Measurements from ENCODE around the gene WDPCP.
"Not testable (repeated sequence)": the region's sequence is repeated elsewhere in the genome, so short reads cannot be mapped to it uniquely, and the experiment has no call there.

WDPCP gene

DNA sequence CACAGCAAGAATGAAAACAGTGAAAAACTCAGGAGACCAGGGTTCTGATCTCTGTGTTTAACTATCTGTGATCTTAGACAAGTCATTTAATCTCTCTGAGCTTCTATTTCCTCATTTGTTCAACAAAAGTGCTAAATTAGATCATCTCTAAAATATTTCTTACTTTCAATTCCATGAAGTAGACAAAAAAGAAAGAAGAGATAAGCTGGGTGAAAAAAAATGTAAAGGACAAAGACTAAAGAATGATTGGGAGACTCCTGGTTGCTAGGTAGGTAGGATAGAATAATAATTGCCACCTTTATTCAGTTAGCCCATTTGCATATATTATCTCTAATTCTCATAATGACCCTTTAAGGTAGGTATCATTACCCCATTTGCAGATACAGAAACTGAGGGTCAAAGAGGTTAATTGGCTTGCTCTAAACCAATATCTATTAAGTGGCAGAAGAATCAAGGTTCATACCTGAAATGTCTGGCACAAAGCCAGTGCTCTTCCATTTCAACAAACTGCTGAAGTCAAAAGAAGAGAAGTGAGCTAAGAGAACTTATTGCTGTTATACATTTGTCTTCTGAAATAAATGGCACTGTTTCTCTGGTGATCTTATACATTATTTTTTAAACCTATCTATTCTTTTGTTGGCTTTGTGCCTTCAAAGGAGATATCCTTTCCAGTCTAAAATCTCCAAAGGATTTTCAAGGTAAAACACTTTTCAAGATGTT is 395.9 kb downstream of the WDPCP start:
- no peak overlapping the region for H3K4me2 ChIP-seq (ENCODE audit: low read length)
- no peaks in the 10 kb centered on the region for H3K36me3 ChIP-seq (ENCODE audit: insufficient read depth, low read length)
- H3K9me3 ChIP-seq (replicated peaks; ENCODE audit: low read length): no peaks in the 10 kb centered on the region
- no peaks in the 10 kb centered on the region for H3K27me3 ChIP-seq (ENCODE audit: control insufficient read depth, insufficient read depth, low read length)
- H3K4me3 ChIP-seq (ENCODE audit: low read length): no peak overlapping the region
- no peaks in the 10 kb centered on the region for H3K4me1 ChIP-seq (ENCODE audit: control insufficient read depth, insufficient read depth, low read length)
- no peak overlapping the region for H3K9ac ChIP-seq (ENCODE audit: low read depth, low read length)

- H3K27me3 ChIP-seq (ENCODE audit: control insufficient read depth, insufficient read depth, low read length): no peaks in the 10 kb centered on the region
- no peak overlapping the region for H3K9ac ChIP-seq (ENCODE audit: low read depth, low read length)
- peak overlapping the region; percentile 41 for H3K4me3 ChIP-seq (ENCODE audit: low read length)
- no peaks in the 10 kb centered on the region for H3K9me3 ChIP-seq (replicated peaks; ENCODE audit: low read length)
- H3K4me2 ChIP-seq (ENCODE audit: low read length): peak overlapping the region; percentile 67
- H3K4me1 ChIP-seq (ENCODE audit: control insufficient read depth, insufficient read depth, low read length): no peaks in the 10 kb centered on the region
- H3K36me3 ChIP-seq (ENCODE audit: insufficient read depth, low read length): no peaks in the 10 kb centered on the region
Measured at GRCh38 chr2:63189026-63189425, 399.3 kb downstream of the WDPCP start.

- no peaks in the 10 kb centered on the region for H3K36me3 ChIP-seq (ENCODE audit: insufficient read depth, low read length)
- H3K4me1 ChIP-seq (ENCODE audit: control insufficient read depth, insufficient read depth, low read length): no peaks in the 10 kb centered on the region
- no peak overlapping the region for H3K4me3 ChIP-seq (ENCODE audit: low read length)
- H3K4me2 ChIP-seq (ENCODE audit: low read length): no peak overlapping the region
- H3K9ac ChIP-seq (ENCODE audit: low read depth, low read length): no peak overlapping the region
- H3K27me3 ChIP-seq (ENCODE audit: control insufficient read depth, insufficient read depth, low read length): no peaks in the 10 kb centered on the region
- no peaks in the 10 kb centered on the region for H3K9me3 ChIP-seq (replicated peaks; ENCODE audit: low read length)
Measured at GRCh38 chr2:63186331-63186730, 401.9 kb downstream of the WDPCP start.

DNA sequence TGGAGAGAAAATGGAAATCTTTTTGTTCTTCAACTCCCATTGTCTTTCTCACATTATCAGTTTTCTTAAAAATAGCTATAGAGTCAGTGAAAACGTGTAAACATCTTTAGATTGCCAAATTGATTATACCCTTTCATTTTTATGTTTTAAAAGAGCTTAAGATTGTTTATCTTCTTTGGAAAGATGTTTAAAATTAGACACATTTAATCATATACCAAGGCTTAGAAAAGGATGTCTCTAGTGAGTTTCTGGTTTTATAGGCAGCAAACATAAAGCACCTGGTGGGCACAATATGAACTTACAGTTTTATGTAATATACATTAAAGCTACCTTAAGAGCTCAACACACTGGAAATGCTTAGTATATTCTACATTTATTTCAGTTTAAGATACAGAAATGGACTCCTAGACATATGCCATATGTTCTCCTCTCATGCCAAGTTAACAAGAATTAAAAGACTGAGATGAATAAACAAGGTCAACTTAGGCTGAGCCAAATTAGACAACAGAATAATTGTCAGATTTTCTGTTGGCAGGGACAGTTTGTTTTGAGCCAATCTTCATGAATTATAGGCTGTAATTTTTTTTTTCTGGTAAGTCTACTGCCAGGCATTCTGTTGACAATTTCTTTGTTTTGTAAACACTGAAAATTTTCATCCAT is 425.0 kb downstream of the WDPCP start:
- Histone ChIP-seq H3K9ac (ENCODE audit: low read depth, low read length) (no peak overlapping the region), H3K4me2 (ENCODE audit: low read length) (no peak overlapping the region), H3K4me1 (ENCODE audit: control insufficient read depth, insufficient read depth, low read length) (no peaks in the 10 kb centered on the region), H3K9me3 (replicated peaks; ENCODE audit: low read length) (no peaks in the 10 kb centered on the region), H3K27me3 (ENCODE audit: control insufficient read depth, insufficient read depth, low read length) (no peaks in the 10 kb centered on the region), H3K36me3 (ENCODE audit: insufficient read depth, low read length) (no peaks in the 10 kb centered on the region), H3K4me3 (ENCODE audit: low read length) (no peak overlapping the region)

DNA sequence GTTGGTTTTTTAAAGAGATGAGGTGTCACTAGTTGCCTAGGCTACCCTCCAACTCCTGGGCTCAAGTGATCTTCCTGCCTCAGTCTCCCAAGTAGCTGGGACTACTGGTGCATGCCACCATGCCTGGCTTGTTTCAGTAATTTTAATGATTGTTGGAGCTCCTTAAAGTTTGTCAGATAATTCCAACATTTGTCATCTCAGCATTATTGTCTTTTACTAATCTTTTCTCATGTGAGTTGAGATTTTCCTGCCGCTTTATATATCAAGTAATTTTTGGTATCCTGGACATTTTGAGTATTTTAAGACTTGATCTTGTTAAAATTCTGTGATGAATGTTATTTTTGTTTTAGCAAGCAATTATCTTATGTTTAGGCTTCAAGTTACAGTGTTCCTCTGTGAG is 429.0 kb downstream of the WDPCP start:
- H3K4me3 ChIP-seq (ENCODE audit: low read length): no peak overlapping the region
- H3K9me3 ChIP-seq (replicated peaks; ENCODE audit: low read length): no peaks in the 10 kb centered on the region
- no peak overlapping the region for H3K4me2 ChIP-seq (ENCODE audit: low read length)
- H3K9ac ChIP-seq (ENCODE audit: low read depth, low read length): no peak overlapping the region
- no peaks in the 10 kb centered on the region for H3K27me3 ChIP-seq (ENCODE audit: control insufficient read depth, insufficient read depth, low read length)
- H3K4me1 ChIP-seq (ENCODE audit: control insufficient read depth, insufficient read depth, low read length): no peaks in the 10 kb centered on the region
- H3K36me3 ChIP-seq (ENCODE audit: insufficient read depth, low read length): no peaks in the 10 kb centered on the region

GRCh38 chr2:63136683-63137082 is 451.6 kb downstream of the WDPCP start:
- not testable (repeated sequence) for H3K9me3 ChIP-seq (replicated peaks; ENCODE audit: low read length); H3K4me3 ChIP-seq (ENCODE audit: low read length); H3K9ac ChIP-seq (ENCODE audit: low read depth, low read length); H3K27me3 ChIP-seq (ENCODE audit: control insufficient read depth, insufficient read depth, low read length); H3K36me3 ChIP-seq (ENCODE audit: insufficient read depth, low read length); H3K4me2 ChIP-seq (ENCODE audit: low read length); H3K4me1 ChIP-seq (ENCODE audit: control insufficient read depth, insufficient read depth, low read length)

- Histone ChIP-seq H3K36me3 (ENCODE audit: insufficient read depth, low read length) (no peaks in the 10 kb centered on the region), H3K4me2 (ENCODE audit: low read length) (no peak overlapping the region), H3K9ac (ENCODE audit: low read depth, low read length) (no peak overlapping the region), H3K27me3 (ENCODE audit: control insufficient read depth, insufficient read depth, low read length) (no peaks in the 10 kb centered on the region), H3K9me3 (replicated peaks; ENCODE audit: low read length) (no peaks in the 10 kb centered on the region), H3K4me3 (ENCODE audit: low read length) (no peak overlapping the region), H3K4me1 (ENCODE audit: control insufficient read depth, insufficient read depth, low read length) (no peaks in the 10 kb centered on the region)
Measured at GRCh38 chr2:63132020-63132419, 456.3 kb downstream of the WDPCP start.

DNA sequence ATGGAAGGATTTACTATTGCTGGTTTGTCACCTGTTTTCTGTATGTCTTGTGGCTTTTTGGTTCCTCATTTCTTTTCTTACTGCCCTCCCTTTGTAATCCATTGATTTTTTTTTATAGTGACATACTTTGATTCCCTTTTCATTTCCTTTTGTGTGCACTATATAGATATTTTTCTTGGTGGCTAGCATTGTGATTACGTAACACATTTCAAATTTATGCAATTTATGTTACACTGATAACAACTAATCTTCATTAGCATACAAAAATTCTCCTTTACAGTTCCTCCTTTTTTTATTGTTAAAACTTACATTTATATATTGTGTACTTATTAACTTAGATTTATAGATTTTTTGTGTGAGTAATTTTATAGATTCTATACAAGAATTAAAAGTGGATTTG is 457.1 kb downstream of the WDPCP start:
- Histone ChIP-seq H3K4me2 (ENCODE audit: low read length) (no peak overlapping the region), H3K9ac (ENCODE audit: low read depth, low read length) (no peak overlapping the region), H3K4me3 (ENCODE audit: low read length) (no peak overlapping the region), H3K36me3 (ENCODE audit: insufficient read depth, low read length) (no peaks in the 10 kb centered on the region), H3K4me1 (ENCODE audit: control insufficient read depth, insufficient read depth, low read length) (no peaks in the 10 kb centered on the region), H3K9me3 (replicated peaks; ENCODE audit: low read length) (no peaks in the 10 kb centered on the region), H3K27me3 (ENCODE audit: control insufficient read depth, insufficient read depth, low read length) (no peaks in the 10 kb centered on the region)

- Histone ChIP-seq H3K4me3 (ENCODE audit: low read length) (no peak overlapping the region), H3K9me3 (replicated peaks; ENCODE audit: low read length) (no peaks in the 10 kb centered on the region), H3K27me3 (ENCODE audit: control insufficient read depth, insufficient read depth, low read length) (no peaks in the 10 kb centered on the region), H3K4me2 (ENCODE audit: low read length) (no peak overlapping the region), H3K9ac (ENCODE audit: low read depth, low read length) (no peak overlapping the region), H3K4me1 (ENCODE audit: control insufficient read depth, insufficient read depth, low read length) (no peaks in the 10 kb centered on the region), H3K36me3 (ENCODE audit: insufficient read depth, low read length) (no peaks in the 10 kb centered on the region)
Measured at GRCh38 chr2:63127594-63127993, 460.7 kb downstream of the WDPCP start.

GRCh38 chr2:63124850-63125249 is 463.4 kb downstream of the WDPCP start:
- Histone ChIP-seq H3K36me3 (ENCODE audit: insufficient read depth, low read length) (no peaks in the 10 kb centered on the region), H3K9ac (ENCODE audit: low read depth, low read length) (no peak overlapping the region), H3K27me3 (ENCODE audit: control insufficient read depth, insufficient read depth, low read length) (no peaks in the 10 kb centered on the region), H3K4me2 (ENCODE audit: low read length) (no peak overlapping the region), H3K4me1 (ENCODE audit: control insufficient read depth, insufficient read depth, low read length) (no peaks in the 10 kb centered on the region), H3K9me3 (replicated peaks; ENCODE audit: low read length) (no peaks in the 10 kb centered on the region), H3K4me3 (ENCODE audit: low read length) (no peak overlapping the region)

- no peaks in the 10 kb centered on the region for H3K27me3 ChIP-seq (ENCODE audit: control insufficient read depth, insufficient read depth, low read length)
- H3K9me3 ChIP-seq (replicated peaks; ENCODE audit: low read length): no peaks in the 10 kb centered on the region
- no peak overlapping the region for H3K4me2 ChIP-seq (ENCODE audit: low read length)
- H3K4me1 ChIP-seq (ENCODE audit: control insufficient read depth, insufficient read depth, low read length): no peaks in the 10 kb centered on the region
- H3K4me3 ChIP-seq (ENCODE audit: low read length): no peak overlapping the region
- H3K36me3 ChIP-seq (ENCODE audit: insufficient read depth, low read length): no peaks in the 10 kb centered on the region
- H3K9ac ChIP-seq (ENCODE audit: low read depth, low read length): no peak overlapping the region
Measured at GRCh38 chr2:63124218-63124617, 464.1 kb downstream of the WDPCP start.

DNA sequence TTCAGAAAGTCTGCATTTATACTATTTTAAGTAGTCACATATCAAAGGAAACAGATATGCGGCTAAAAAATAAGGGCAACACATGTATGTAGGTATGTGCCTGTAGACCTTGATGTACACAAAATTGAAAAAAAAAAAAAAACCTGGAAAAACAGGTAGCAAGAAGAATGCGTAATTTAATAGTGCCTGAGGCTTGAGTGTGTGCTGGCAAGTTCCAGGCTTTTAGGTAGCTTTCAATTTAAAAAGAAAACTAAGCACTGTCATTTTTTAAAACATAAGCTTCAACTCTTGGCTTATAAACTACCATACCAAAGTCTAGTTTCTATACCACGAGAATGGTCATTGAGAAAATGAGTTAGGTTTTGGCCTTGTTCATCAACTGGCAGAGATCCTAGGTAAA is 465.4 kb downstream of the WDPCP start:
- Histone ChIP-seq H3K36me3 (ENCODE audit: insufficient read depth, low read length) (no peaks in the 10 kb centered on the region), H3K9me3 (replicated peaks; ENCODE audit: low read length) (no peaks in the 10 kb centered on the region), H3K4me2 (ENCODE audit: low read length) (no peak overlapping the region), H3K9ac (ENCODE audit: low read depth, low read length) (no peak overlapping the region), H3K4me1 (ENCODE audit: control insufficient read depth, insufficient read depth, low read length) (no peaks in the 10 kb centered on the region), H3K27me3 (ENCODE audit: control insufficient read depth, insufficient read depth, low read length) (no peaks in the 10 kb centered on the region), H3K4me3 (ENCODE audit: low read length) (no peak overlapping the region)
